Neural progenitor cell (in vitro differentiated cells): ENCODE data around the gene TNIK. TPM values are rescaled to one million over a fixed set of nuclear protein-coding genes. Genes with fewer than 3 reads are reported as not detected.
A peak's percentile ranks its signal among the peaks of the same experiment; 100 is the strongest.

Source experiments
- DNase-seq: peaks from one replicate; pipeline ENCODE4 v3.0.0-alpha.2; 2016; ENCODE audit warnings: low spot score
- H2AFZ ChIP-seq: fragments of 200-600 bp; sonication (generic); replicated peaks from 2 replicates; pipeline ENCODE4 v1.6.1; 2016; ENCODE audit warnings: antibody characterized with exemption
- H3F3A ChIP-seq: fragments of 200-600 bp; sonication (generic); 2 replicates; pipeline ENCODE4 v1.6.1; 2016; ENCODE audit warnings: antibody characterized with exemption, low read depth
- H3K27ac ChIP-seq: fragments of 200-600 bp; sonication (generic); 2 replicates; pipeline ENCODE4 v1.5.1; 2016; ENCODE audit warnings: mild to moderate bottlenecking
- H3K27me3 ChIP-seq: fragments of 200-600 bp; sonication (generic); 2 replicates; pipeline ENCODE4 v1.6.1; 2016; ENCODE audit warnings: mild to moderate bottlenecking, moderate library complexity
- H3K36me3 ChIP-seq: fragments of 200-600 bp; sonication (generic); 2 replicates; pipeline ENCODE4 v1.5.1; 2016
- H3K4me1 ChIP-seq: fragments of 200-600 bp; sonication (generic); 2 replicates; pipeline ENCODE4 v1.6.1; 2016; ENCODE audit warnings: mixed run types
- H3K4me2 ChIP-seq: fragments of 200-600 bp; sonication (generic); 2 replicates; pipeline ENCODE4 v1.6.1; 2016
- H3K4me3 ChIP-seq: fragments of 200-600 bp; sonication (generic); 2 replicates; pipeline ENCODE4 v1.5.1; 2016
- H3K79me2 ChIP-seq: fragments of 200-600 bp; sonication (generic); 2 replicates; pipeline ENCODE4 v1.6.1; 2016; ENCODE audit warnings: low read depth
- H3K9ac ChIP-seq: fragments of 200-600 bp; sonication (generic); 2 replicates; pipeline ENCODE4 v1.6.1; 2016
- H3K9me3 ChIP-seq: fragments of 200-600 bp; sonication (generic); 2 replicates; pipeline ENCODE4 v1.5.1; 2016; ENCODE audit warnings: low read depth
- H4K20me1 ChIP-seq: fragments of 200-600 bp; sonication (generic); 2 replicates; pipeline ENCODE4 v1.6.1; 2016; ENCODE audit warnings: low read depth
- H3K27ac Mint-ChIP-seq: 3 replicates; pipeline ENCODE4 v1.8.0; 2021; ENCODE audit warnings: mixed read lengths
- H3K27me3 Mint-ChIP-seq: 2 replicates; pipeline ENCODE4 v1.8.0; 2022; ENCODE audit warnings: low read depth, mild to moderate bottlenecking, inconsistent platforms, moderate library complexity, mixed read lengths; ENCODE audit not compliant: insufficient read depth
- H3K36me3 Mint-ChIP-seq: 3 replicates; pipeline ENCODE4 v1.8.0; 2021; ENCODE audit warnings: mixed read lengths
- H3K4me1 Mint-ChIP-seq: 3 replicates; pipeline ENCODE4 v1.8.0; 2021; ENCODE audit warnings: mixed read lengths
- H3K4me3 Mint-ChIP-seq: 3 replicates; pipeline ENCODE4 v1.8.0; 2021; ENCODE audit warnings: mild to moderate bottlenecking, moderate library complexity, mixed read lengths
- H3K9me3 Mint-ChIP-seq: 3 replicates; pipeline ENCODE4 v1.8.0; 2020; ENCODE audit warnings: mixed read lengths
- CTCF ChIP-seq: fragments of 200-600 bp; sonication (generic); IDR thresholded peaks from 2 replicates; pipeline ENCODE4 v1.5.1; 2017; ENCODE audit warnings: antibody characterized with exemption, mild to moderate bottlenecking
- EZH2 ChIP-seq: fragments of 200-600 bp; sonication (generic); IDR thresholded peaks from 2 replicates; pipeline ENCODE4 v1.6.1; 2017; ENCODE audit warnings: antibody characterized with exemption, mild to moderate bottlenecking, moderate library complexity
- EZH2phosphoT487 ChIP-seq: fragments of 200-600 bp; sonication (generic); IDR thresholded peaks from 2 replicates; pipeline ENCODE4 v1.6.1; 2017; ENCODE audit warnings: antibody characterized with exemption
- total RNA-seq: library from RNA; depleted of rRNA; stranded (reverse); fragments of >200 nt; gene quantifications from 2 replicates; pipeline ENCODE4 v1.2.3, GENCODE V29; 2015; ENCODE audit warnings: low replicate concordance

Gene TNIK
- total RNA-seq, 1 donor from 2014 or later, result 3.0 TPM

GRCh38 chr3:171028025-171028778 lies 432.0 kb downstream of the TNIK start:
- Histone ChIP-seq H3K27ac (no peak overlapping the region), H3K36me3 (no peaks in the 10 kb centered on the region), H3F3A (no peaks in the 10 kb centered on the region), H3K4me3 (peak overlapping the region; percentile 5), H3K27me3 (peaks cover 26% of the 10 kb centered on the region), H3K79me2 (no peaks in the 10 kb centered on the region), H3K4me1 (no peaks in the 10 kb centered on the region), H3K9me3 (no peaks in the 10 kb centered on the region), H3K9ac (no peak overlapping the region), H4K20me1 (no peaks in the 10 kb centered on the region), H2AFZ (peak overlapping the region; percentile 5), H3K4me2 (peak overlapping the region; percentile 47)
- TF ChIP-seq EZH2phosphoT487, result no peak
- no peak for TF ChIP-seq CTCF
- no peak for TF ChIP-seq EZH2
- no peaks in the 10 kb centered on the region for H3K4me1 Mint-ChIP-seq
- no peaks in the 10 kb centered on the region for H3K36me3 Mint-ChIP-seq
- no peaks in the 10 kb centered on the region for H3K27me3 Mint-ChIP-seq
- H3K9me3 Mint-ChIP-seq, result no peaks in the 10 kb centered on the region
- no peak overlapping the region for H3K4me3 Mint-ChIP-seq
- DNase-seq, result peak; percentile 56
- H3K27ac Mint-ChIP-seq, result no peak overlapping the region

DNA sequence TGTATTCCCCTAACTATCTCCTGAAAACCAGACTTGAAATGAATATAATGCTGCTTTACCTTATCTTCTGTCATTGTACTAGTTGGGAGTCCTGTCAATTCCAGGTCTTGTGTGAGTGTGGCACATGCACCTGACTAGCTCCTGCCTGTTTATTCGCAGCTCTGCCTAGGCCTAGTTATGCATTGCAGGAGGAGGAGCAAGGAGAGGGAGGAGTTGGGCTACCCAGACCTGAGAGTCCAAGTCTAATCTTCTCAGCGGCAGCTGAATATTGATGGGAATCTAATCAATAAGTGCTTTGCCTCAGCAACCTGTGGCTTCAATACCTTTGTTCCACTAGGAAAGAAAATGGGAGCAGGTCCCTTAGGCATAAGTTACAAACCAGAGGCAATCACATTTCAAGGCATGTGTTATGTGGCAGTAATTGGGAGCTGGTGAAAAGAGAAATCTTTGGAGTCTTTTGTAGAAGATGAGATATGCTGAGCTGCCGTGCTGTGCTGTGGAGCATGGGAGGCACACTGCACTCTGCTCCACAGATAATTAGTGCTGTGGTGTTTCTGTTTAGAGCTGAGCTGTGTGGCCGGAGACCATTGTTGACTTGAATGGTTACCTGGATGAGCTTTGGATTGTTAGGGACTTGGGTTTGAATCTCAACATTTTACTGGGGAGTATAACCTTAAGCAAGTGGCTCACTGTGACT lies 433.5 kb downstream of the TNIK start, which contains the start of gene SLC2A2:
TSS of gene SLC2A2 (minus strand) at position 124 of the 697 bp plus-strand sequence. CDS start at position 74, 50 bp downstream.
- no peak within 1 kb of the TSS for H3K9ac ChIP-seq
- no peak for DNase-seq

DNA sequence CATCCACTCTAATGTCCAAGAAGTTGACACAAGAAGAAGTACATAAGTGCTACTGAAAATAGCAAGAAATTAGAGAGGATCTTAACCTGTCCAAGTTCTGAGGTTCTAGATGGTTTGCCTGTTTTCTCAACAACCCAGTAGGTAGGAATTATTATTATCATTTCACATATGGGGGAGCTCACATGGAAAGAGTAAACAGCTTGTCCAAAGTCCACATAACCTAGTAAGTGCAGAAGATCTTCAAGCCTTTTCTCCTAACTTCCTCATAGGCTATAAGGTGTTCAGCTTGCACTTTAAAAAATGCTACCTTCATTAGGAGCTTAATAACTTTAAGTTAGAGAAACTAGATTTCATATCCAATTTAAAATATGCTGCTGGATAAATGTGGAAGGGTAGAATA lies 436.6 kb downstream of the TNIK start:
- Histone ChIP-seq H3F3A (no peaks in the 10 kb centered on the region), H3K27me3 (peaks cover 13% of the 10 kb centered on the region), H2AFZ (no peak overlapping the region), H3K36me3 (no peaks in the 10 kb centered on the region), H3K9me3 (no peaks in the 10 kb centered on the region), H3K27ac (no peak overlapping the region), H4K20me1 (no peaks in the 10 kb centered on the region), H3K9ac (no peak overlapping the region), H3K79me2 (no peaks in the 10 kb centered on the region), H3K4me1 (no peaks in the 10 kb centered on the region), H3K4me3 (no peak overlapping the region), H3K4me2 (no peak overlapping the region)
- H3K4me3 Mint-ChIP-seq, result no peak overlapping the region
- no peaks in the 10 kb centered on the region for H3K9me3 Mint-ChIP-seq
- DNase-seq, result no peak
- no peaks in the 10 kb centered on the region for H3K27me3 Mint-ChIP-seq
- no peak for TF ChIP-seq CTCF
- no peak for TF ChIP-seq EZH2phosphoT487
- no peak for TF ChIP-seq EZH2
- H3K36me3 Mint-ChIP-seq, result no peaks in the 10 kb centered on the region
- H3K27ac Mint-ChIP-seq, result no peak overlapping the region
- H3K4me1 Mint-ChIP-seq, result no peaks in the 10 kb centered on the region

More for the DNA sequence above, 433.5 kb downstream of the TNIK start, which contains the start of gene SLC2A2:
- no peak within 1 kb of the TSS for H2AFZ ChIP-seq
- H3K27ac ChIP-seq, result no peak within 1 kb of the TSS
- H3K4me3 ChIP-seq, result no peak within 1 kb of the TSS
- no peaks in the 10 kb centered on the region for H3K36me3 ChIP-seq
- H3K27me3 ChIP-seq, result peaks cover 26% of the 10 kb centered on the region
- Mint-ChIP-seq H3K4me3 (no peak within 1 kb of the TSS), H3K27me3 (no peaks in the 10 kb centered on the region), H3K27ac (no peak within 1 kb of the TSS), H3K4me1 (no peaks in the 10 kb centered on the region), H3K36me3 (no peaks in the 10 kb centered on the region), H3K9me3 (no peaks in the 10 kb centered on the region)
- no peaks in the 10 kb centered on the region for H3K4me1 ChIP-seq
- H3F3A ChIP-seq, result no peaks in the 10 kb centered on the region
- no peaks in the 10 kb centered on the region for H3K79me2 ChIP-seq
- H4K20me1 ChIP-seq, result no peaks in the 10 kb centered on the region
- no peak within 1 kb of the TSS for H3K4me2 ChIP-seq
- no peak for TF ChIP-seq EZH2
- TF ChIP-seq EZH2phosphoT487, result no peak
- TF ChIP-seq CTCF, result no peak
- no peaks in the 10 kb centered on the region for H3K9me3 ChIP-seq
